Smooth muscle cell (in vitro differentiated cells): ENCODE data around the gene AANAT. TPM values are rescaled to one million over a fixed set of nuclear protein-coding genes. Genes with fewer than 3 reads are reported as not detected.
A peak's percentile ranks its signal among the peaks of the same experiment; 100 is the strongest.

Source experiments
- DNase-seq: peaks from one replicate; lab custom pipeline; 2025; ENCODE audit not compliant: unreplicated experiment; lab: John Stamatoyannopoulos, UW
- H2AFZ ChIP-seq: fragments of 200-600 bp; sonication (generic); 2 replicates; pipeline ENCODE4 v1.6.0; 2016; ENCODE audit warnings: antibody characterized with exemption, low read depth, mild to moderate bottlenecking
- H3F3A ChIP-seq: fragments of 200-600 bp; sonication (generic); 2 replicates; pipeline ENCODE4 v1.6.0; 2017; ENCODE audit warnings: antibody characterized with exemption, low read depth
- H3K27ac ChIP-seq: fragments of 200-600 bp; sonication (generic); 2 replicates; pipeline ENCODE4 v1.5.1; 2016; ENCODE audit warnings: low read depth, mild to moderate bottlenecking
- H3K27me3 ChIP-seq: fragments of 200-600 bp; sonication (generic); 2 replicates; pipeline ENCODE4 v1.6.1; 2016; ENCODE audit warnings: low read depth, mild to moderate bottlenecking
- H3K36me3 ChIP-seq: fragments of 200-600 bp; sonication (generic); 2 replicates; pipeline ENCODE4 v1.5.1; 2016; ENCODE audit warnings: low read depth
- H3K4me1 ChIP-seq: fragments of 200-600 bp; sonication (generic); 2 replicates; pipeline ENCODE4 v1.5.1; 2016; ENCODE audit warnings: low read depth
- H3K4me2 ChIP-seq: fragments of 200-600 bp; sonication (generic); 2 replicates; pipeline ENCODE4 v1.6.0; 2016; ENCODE audit warnings: mild to moderate bottlenecking
- H3K4me3 ChIP-seq: fragments of 200-600 bp; sonication (generic); 2 replicates; pipeline ENCODE4 v1.5.1; 2016; ENCODE audit warnings: mild to moderate bottlenecking
- H3K79me2 ChIP-seq: fragments of 200-600 bp; sonication (generic); 2 replicates; pipeline ENCODE4 v1.6.0; 2016; ENCODE audit warnings: low read depth, mild to moderate bottlenecking
- H3K9ac ChIP-seq: fragments of 200-600 bp; sonication (generic); 2 replicates; pipeline ENCODE4 v1.6.0; 2016; ENCODE audit warnings: low read depth
- H3K9me3 ChIP-seq: fragments of 200-600 bp; sonication (generic); replicated peaks from 2 replicates; pipeline ENCODE4 v1.5.1; 2016; ENCODE audit warnings: low read depth
- H4K20me1 ChIP-seq: fragments of 200-600 bp; sonication (generic); 2 replicates; pipeline ENCODE4 v1.6.0; 2016; ENCODE audit warnings: low read depth
- WGBS: methylation state at CpG from one replicate; pipeline ENCODE4 v1.1.7; 2016; ENCODE audit warnings: low lambda C conversion rate; 5-methylcytosine and 5-hydroxymethylcytosine counted together
- polyA plus RNA-seq: library from polyadenylated mRNA; unstranded; fragments of >200 nt; fragmentation: Nextera tagmentation; extraction: Ambion mirVana; gene quantifications from 2 replicates; pipeline ENCODE4 v1.2.1, GENCODE V29; 2016
- total RNA-seq: library from RNA; depleted of rRNA; stranded (reverse); fragments of >200 nt; gene quantifications from 2 replicates; pipeline ENCODE4 v1.2.3, GENCODE V29; 2014
- TF ChIP-seq, protein P1 (sequence below): fragments of 200-600 bp; sonication (generic); IDR thresholded peaks from 2 replicates; pipeline ENCODE4 v1.5.1; 2017; ENCODE audit warnings: borderline replicate concordance, mild to moderate bottlenecking, antibody characterized with exemption; ENCODE audit not compliant: insufficient read depth, poor library complexity, severe bottlenecking

The AANAT gene
- total and polyA plus RNA-seq, 2 experiments from 2014 or later = not detected

DNA sequence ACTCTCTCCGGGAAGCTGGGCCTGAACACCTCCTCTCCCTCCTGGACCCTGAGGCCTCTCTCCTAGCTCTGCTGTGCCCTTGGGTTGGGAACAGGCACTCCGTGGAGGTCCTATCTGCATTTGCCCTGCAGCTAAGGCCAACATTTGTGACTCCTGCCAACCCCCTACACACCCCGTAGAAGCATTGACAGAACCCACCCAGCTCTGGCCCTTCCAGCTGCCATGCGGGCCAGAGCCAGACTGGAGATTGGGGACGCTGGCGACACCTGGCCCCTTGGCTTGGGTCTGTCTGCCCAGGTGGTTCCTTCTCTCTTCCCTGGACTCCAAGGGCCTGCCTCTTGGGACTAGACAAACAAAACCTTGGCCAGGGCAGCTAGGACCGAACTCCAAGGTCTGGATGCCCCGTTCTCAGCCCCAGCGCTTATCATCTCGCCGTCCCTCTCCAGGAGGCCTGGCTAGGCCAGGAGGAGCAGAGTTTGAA, 34.5 kb downstream of the AANAT start:
- Histone ChIP-seq H3K27me3 (peaks cover 2% of the 10 kb centered on the region), H3K36me3 (no peaks in the 10 kb centered on the region), H3K27ac (no peak overlapping the region), H3F3A (no peaks in the 10 kb centered on the region), H3K9me3 (no peaks in the 10 kb centered on the region), H2AFZ (peak overlapping the region; percentile 26), H3K4me1 (peaks cover 16% of the 10 kb centered on the region), H4K20me1 (peaks cover 4% of the 10 kb centered on the region), H3K79me2 (no peaks in the 10 kb centered on the region), H3K9ac (no peak overlapping the region), H3K4me2 (peak overlapping the region; percentile 94), H3K4me3 (peak overlapping the region; percentile 67)
- TF ChIP-seq, protein P1, sequence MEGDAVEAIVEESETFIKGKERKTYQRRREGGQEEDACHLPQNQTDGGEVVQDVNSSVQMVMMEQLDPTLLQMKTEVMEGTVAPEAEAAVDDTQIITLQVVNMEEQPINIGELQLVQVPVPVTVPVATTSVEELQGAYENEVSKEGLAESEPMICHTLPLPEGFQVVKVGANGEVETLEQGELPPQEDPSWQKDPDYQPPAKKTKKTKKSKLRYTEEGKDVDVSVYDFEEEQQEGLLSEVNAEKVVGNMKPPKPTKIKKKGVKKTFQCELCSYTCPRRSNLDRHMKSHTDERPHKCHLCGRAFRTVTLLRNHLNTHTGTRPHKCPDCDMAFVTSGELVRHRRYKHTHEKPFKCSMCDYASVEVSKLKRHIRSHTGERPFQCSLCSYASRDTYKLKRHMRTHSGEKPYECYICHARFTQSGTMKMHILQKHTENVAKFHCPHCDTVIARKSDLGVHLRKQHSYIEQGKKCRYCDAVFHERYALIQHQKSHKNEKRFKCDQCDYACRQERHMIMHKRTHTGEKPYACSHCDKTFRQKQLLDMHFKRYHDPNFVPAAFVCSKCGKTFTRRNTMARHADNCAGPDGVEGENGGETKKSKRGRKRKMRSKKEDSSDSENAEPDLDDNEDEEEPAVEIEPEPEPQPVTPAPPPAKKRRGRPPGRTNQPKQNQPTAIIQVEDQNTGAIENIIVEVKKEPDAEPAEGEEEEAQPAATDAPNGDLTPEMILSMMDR = no peak
- no peak for DNase-seq
- 76% methylated on average over 11 of the region's 11 CpGs for WGBS

DNA sequence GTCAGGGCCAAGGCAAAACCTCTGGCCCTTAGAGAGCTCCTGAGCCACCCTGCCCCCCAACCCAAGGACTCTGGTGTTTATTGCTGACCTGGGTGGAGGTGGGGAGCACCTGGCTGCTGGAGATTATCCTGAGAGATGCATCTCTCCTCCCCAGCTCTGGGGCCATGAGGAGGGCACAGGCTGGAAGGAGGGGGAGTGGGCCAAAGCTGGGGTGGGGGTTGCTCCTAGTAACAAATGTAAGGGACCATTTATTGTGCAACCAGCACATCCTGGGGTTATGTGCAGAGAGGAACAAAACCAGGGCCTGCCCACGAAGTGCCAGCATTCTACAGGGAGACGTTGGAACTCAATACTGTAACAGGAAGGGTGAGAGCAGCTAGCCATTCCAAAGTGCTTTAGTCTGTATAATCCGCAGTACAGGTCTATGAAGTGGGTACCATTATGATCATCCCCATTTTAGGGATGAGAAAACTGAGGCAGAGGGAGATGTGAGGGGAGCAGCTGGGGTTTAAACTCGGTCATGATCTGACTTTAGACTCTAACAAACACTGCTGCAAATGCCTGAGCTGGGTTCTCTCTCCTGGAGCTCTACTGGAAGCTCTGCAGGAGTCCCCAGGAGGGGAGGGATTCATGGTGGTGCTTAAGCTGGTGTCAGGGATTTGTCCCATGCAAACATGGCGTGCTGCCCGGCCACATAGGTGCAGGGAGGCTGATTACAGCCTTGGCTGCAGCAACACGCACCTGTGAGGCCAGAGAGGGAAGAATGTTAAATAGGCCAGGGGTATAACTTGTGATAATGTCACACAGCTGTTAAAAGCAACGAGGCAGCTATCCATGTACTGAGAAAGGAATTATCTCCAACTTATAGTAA, 35.2 kb downstream of the AANAT start:
- H2AFZ ChIP-seq = no peak overlapping the region
- H3K36me3 ChIP-seq = no peaks in the 10 kb centered on the region
- H3K4me3 ChIP-seq = no peak overlapping the region
- TF ChIP-seq, protein P1 = no peak
- H3K4me2 ChIP-seq = no peak overlapping the region
- H4K20me1 ChIP-seq = peaks cover 4% of the 10 kb centered on the region
- DNase-seq = no peak
- peaks cover 16% of the 10 kb centered on the region for H3K4me1 ChIP-seq
- H3K79me2 ChIP-seq = no peaks in the 10 kb centered on the region
- no peak overlapping the region for H3K27ac ChIP-seq
- H3F3A ChIP-seq = no peaks in the 10 kb centered on the region
- 91% methylated on average over 8 of the region's 8 CpGs for WGBS
- H3K9me3 ChIP-seq = no peaks in the 10 kb centered on the region
- H3K27me3 ChIP-seq = peaks cover 9% of the 10 kb centered on the region
- no peak overlapping the region for H3K9ac ChIP-seq

DNA sequence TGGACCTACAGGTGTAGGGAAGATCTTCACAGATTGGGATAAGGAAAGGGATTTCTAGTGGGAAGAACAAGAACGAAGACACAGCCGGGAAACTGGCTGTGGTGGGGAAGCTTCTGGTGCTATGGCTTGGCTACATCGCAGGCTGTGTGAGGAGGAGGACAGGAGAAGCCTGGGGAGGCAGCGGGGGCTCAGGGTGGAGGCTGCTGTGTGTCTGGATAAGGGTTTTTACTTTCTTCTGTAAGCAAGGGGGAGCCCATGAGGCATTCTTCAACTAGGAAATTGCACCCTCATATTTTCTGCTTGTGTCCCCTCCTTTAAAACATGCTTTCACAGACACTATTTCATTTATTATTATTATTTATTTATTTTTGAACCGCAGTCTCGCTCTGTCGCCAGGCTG, 36.7 kb downstream of the AANAT start:
- Histone ChIP-seq H3K9me3 (no peaks in the 10 kb centered on the region), H3F3A (no peaks in the 10 kb centered on the region), H3K4me2 (no peak overlapping the region), H3K9ac (no peak overlapping the region), H3K4me3 (no peak overlapping the region), H3K36me3 (no peaks in the 10 kb centered on the region), H3K4me1 (peaks cover 16% of the 10 kb centered on the region), H3K27me3 (peaks cover 11% of the 10 kb centered on the region), H3K27ac (no peak overlapping the region), H4K20me1 (peaks cover 4% of the 10 kb centered on the region), H3K79me2 (no peaks in the 10 kb centered on the region), H2AFZ (no peak overlapping the region)
- TF ChIP-seq, protein P1 = no peak
- DNase-seq = no peak
- 73% methylated on average over 7 of the region's 7 CpGs for WGBS
